Activated CD4-positive, alpha-beta T cell treated with anti-CD3 and anti-CD28 coated beads, Interleukin-2, amount 10 ng/mL, durations not matched to agents 24 days and 14 days (primary cell): ENCODE measurements around the gene OXGR1. TPM values are rescaled to one million over a fixed set of nuclear protein-coding genes. Genes with fewer than 3 reads are reported as not detected.

Experiments used
- DNase-seq: peaks from one replicate; pipeline ENCODE4 v3.0.0; 2022
- H3K27ac Mint-ChIP-seq: one replicate; pipeline ENCODE4 v1.8.0; 2022; ENCODE audit warnings: mild to moderate bottlenecking, mixed read lengths
- H3K27me3 Mint-ChIP-seq: one replicate; pipeline ENCODE4 v1.8.0; 2022; ENCODE audit warnings: mixed read lengths
- H3K36me3 Mint-ChIP-seq: one replicate; pipeline ENCODE4 v1.8.0; 2022; ENCODE audit warnings: low read depth, mild to moderate bottlenecking, mixed read lengths
- H3K4me1 Mint-ChIP-seq: one replicate; pipeline ENCODE4 v1.8.0; 2021; ENCODE audit warnings: mixed read lengths
- H3K4me3 Mint-ChIP-seq: one replicate; pipeline ENCODE4 v1.8.0; 2022; ENCODE audit warnings: mild to moderate bottlenecking, moderate library complexity, mixed read lengths
- H3K9me3 Mint-ChIP-seq: one replicate; pipeline ENCODE4 v1.8.0; 2021; ENCODE audit warnings: mixed read lengths
- intact Hi-C: fragments of 100-400 bp; cut with micrococcal nuclease; formaldehyde crosslinking; loops from one replicate; pipeline ENCODE4 v1.15.1; 2023
- total RNA-seq: library from RNA; stranded (reverse); gene quantifications from 2 replicates; pipeline ENCODE4 v1.2.3, GENCODE V29; 2022

OXGR1 gene
- total RNA-seq, 1 donor from 2014 or later, result not detected

GRCh38 chr13:97018029-97018819 is 23.9 kb upstream of the OXGR1 start:
- Mint-ChIP-seq H3K4me1 (peaks cover 4% of the 10 kb centered on the region), H3K27me3 (peaks cover 35% of the 10 kb centered on the region), H3K27ac (no peak overlapping the region), H3K9me3 (no peaks in the 10 kb centered on the region), H3K4me3 (no peak overlapping the region), H3K36me3 (no peaks in the 10 kb centered on the region)
- DNase-seq, result peak; percentile 79
- intact Hi-C loops, result loop anchor here (5.0 kb wide), 2 partner anchors 339 to 784 kb away; no protein-coding TSS in a partner anchor

DNA sequence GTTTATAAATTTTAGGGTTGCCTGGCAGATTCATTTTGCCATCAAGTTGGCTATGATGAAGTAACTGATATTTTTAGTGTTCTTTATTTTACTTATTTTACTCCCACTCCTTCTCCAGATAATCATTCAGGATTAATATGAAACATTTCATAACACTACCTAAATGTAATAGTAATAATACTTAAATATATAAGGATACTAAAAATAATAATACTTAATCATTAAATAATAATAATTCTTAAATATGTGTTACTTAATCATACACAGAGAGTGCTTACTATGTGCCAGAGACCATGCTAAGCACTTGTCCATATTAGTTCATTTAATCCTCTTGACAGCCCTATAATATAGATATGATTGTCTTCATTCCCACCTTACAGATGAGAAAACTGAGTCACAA is 23.0 kb upstream of the OXGR1 start:
- H3K4me1 Mint-ChIP-seq, result peaks cover 4% of the 10 kb centered on the region
- DNase-seq, result no peak
- H3K27ac Mint-ChIP-seq, result no peak overlapping the region
- intact Hi-C loops, result loop anchor here (5.0 kb wide), 2 partner anchors 340 to 785 kb away; no protein-coding TSS in a partner anchor
- H3K36me3 Mint-ChIP-seq, result no peaks in the 10 kb centered on the region
- H3K9me3 Mint-ChIP-seq, result no peaks in the 10 kb centered on the region
- no peak overlapping the region for H3K4me3 Mint-ChIP-seq
- H3K27me3 Mint-ChIP-seq, result peaks cover 32% of the 10 kb centered on the region

DNA sequence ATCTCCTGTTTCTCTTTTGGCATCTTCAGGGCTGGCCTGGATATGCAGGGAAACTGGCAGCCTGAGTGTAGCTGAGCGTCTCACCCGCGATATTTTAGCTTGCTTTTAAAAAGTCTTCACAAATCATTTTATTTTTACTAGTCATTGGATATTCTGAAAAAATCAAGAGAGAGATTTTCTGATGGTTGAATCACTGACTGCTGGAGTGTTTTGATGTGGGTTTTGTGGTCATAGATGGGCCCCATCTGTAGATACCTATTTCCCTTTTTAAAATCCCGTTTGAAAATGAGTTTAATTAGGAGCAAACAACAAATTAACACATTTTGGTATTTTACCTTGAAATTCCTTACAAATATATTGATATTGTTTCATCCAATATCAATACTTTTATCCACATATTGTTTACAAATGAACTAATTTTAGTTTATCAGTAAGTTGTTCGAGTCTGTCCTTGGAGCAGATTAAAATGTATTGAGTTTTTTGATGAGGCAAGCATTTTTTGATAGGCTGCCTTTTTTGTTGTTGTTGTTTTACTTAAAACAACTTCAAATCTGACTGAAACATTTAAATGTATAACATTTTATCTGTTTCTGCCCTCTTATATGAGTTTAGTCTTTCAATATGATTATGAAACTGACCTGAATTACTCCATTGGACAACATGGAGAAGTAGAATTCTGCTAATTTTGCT is 21.5 kb upstream of the OXGR1 start:
- peaks cover 4% of the 10 kb centered on the region for H3K4me1 Mint-ChIP-seq
- no peak overlapping the region for H3K4me3 Mint-ChIP-seq
- no peak overlapping the region for H3K27ac Mint-ChIP-seq
- intact Hi-C loops, result loop anchor here (5.0 kb wide), 2 partner anchors 341 to 786 kb away; no protein-coding TSS in a partner anchor
- no peak for DNase-seq
- no peaks in the 10 kb centered on the region for H3K9me3 Mint-ChIP-seq
- H3K36me3 Mint-ChIP-seq, result no peaks in the 10 kb centered on the region
- H3K27me3 Mint-ChIP-seq, result peaks cover 29% of the 10 kb centered on the region

DNA sequence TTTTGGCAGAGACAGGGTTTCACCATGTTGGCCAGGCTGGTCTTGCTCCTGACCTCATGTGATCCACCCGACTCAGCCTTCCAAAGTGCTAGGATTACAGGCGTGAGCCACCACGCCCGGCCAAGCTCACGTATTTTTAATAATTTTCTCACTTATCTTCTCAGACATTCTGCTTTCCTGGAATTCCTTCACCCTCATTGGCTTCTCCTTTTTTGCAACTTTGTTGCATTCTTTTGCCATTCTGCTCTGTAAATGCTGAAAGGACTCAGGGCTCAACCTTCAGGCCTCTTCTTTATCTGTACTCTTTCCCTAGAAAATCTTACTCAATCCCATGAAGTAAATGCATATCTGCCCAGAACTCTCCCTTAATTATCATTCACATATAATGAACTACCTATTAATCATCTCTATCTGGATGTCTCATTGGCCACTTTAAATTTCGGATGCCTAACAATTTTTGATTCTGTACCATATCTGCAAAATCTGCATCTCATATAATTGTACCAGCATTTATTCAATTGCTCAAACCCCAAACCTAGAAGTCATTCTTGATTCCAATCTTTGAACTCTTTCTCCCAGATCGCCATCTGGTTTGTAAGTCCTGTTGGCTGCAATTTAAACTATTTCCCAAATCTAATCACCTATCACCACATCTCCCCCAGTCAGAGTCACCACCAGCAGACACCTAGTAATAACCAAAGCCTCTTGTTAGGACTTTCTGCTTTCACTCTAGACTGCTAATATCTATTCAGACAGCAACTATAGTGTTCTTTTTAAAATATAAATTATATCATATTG is 18.2 kb upstream of the OXGR1 start:
- no peaks in the 10 kb centered on the region for H3K9me3 Mint-ChIP-seq
- H3K36me3 Mint-ChIP-seq, result no peaks in the 10 kb centered on the region
- H3K4me3 Mint-ChIP-seq, result no peak overlapping the region
- DNase-seq, result no peak
- H3K27me3 Mint-ChIP-seq, result peaks cover 15% of the 10 kb centered on the region
- peaks cover 4% of the 10 kb centered on the region for H3K4me1 Mint-ChIP-seq
- intact Hi-C loops, result no loop called here
- no peak overlapping the region for H3K27ac Mint-ChIP-seq

GRCh38 chr13:97011446-97012131 is 17.3 kb upstream of the OXGR1 start:
- Mint-ChIP-seq H3K27ac (no peak overlapping the region), H3K4me1 (peaks cover 4% of the 10 kb centered on the region), H3K9me3 (no peaks in the 10 kb centered on the region), H3K27me3 (peaks cover 15% of the 10 kb centered on the region), H3K36me3 (no peaks in the 10 kb centered on the region), H3K4me3 (no peak overlapping the region)
- intact Hi-C loops, result no loop called here
- no peak for DNase-seq

DNA sequence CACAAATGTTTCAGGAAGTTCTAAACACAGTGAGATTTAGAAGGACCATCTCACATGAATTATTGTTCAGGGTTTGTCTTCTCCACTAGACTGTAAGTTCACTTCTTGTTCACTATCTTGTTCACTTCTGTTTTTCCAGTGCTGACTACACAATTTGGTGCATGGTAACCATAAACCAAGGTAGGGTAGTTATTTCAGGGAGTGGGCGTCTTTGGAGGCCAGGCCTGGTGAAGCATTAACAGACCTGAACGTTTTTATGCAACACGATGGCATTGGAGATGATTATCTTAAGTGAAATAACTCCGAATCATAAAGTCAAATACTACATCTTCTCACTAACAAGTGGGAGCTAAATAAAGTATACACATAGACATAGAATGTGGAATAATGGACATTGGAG is 14.4 kb upstream of the OXGR1 start:
- Mint-ChIP-seq H3K4me3 (no peak overlapping the region), H3K9me3 (no peaks in the 10 kb centered on the region), H3K27ac (no peak overlapping the region), H3K27me3 (peaks cover 2% of the 10 kb centered on the region), H3K36me3 (no peaks in the 10 kb centered on the region), H3K4me1 (no peaks in the 10 kb centered on the region)
- intact Hi-C loops, result no loop called here
- no peak for DNase-seq

GRCh38 chr13:97005625-97006262 is 11.5 kb upstream of the OXGR1 start:
- no peaks in the 10 kb centered on the region for H3K4me1 Mint-ChIP-seq
- H3K27ac Mint-ChIP-seq, result no peak overlapping the region
- no peaks in the 10 kb centered on the region for H3K36me3 Mint-ChIP-seq
- DNase-seq, result no peak
- intact Hi-C loops, result no loop called here
- no peak overlapping the region for H3K4me3 Mint-ChIP-seq
- no peaks in the 10 kb centered on the region for H3K9me3 Mint-ChIP-seq
- H3K27me3 Mint-ChIP-seq, result peaks cover 8% of the 10 kb centered on the region

GRCh38 chr13:97004886-97005285 is 10.6 kb upstream of the OXGR1 start:
- H3K9me3 Mint-ChIP-seq, result no peaks in the 10 kb centered on the region
- no peaks in the 10 kb centered on the region for H3K4me1 Mint-ChIP-seq
- no peak overlapping the region for H3K4me3 Mint-ChIP-seq
- intact Hi-C loops, result no loop called here
- peaks cover 8% of the 10 kb centered on the region for H3K27me3 Mint-ChIP-seq
- no peaks in the 10 kb centered on the region for H3K36me3 Mint-ChIP-seq
- no peak for DNase-seq
- no peak overlapping the region for H3K27ac Mint-ChIP-seq

GRCh38 chr13:97004096-97004876 is 10.0 kb upstream of the OXGR1 start:
- H3K27ac Mint-ChIP-seq, result no peak overlapping the region
- DNase-seq, result no peak
- intact Hi-C loops, result no loop called here
- H3K27me3 Mint-ChIP-seq, result peaks cover 8% of the 10 kb centered on the region
- H3K4me1 Mint-ChIP-seq, result no peaks in the 10 kb centered on the region
- no peaks in the 10 kb centered on the region for H3K36me3 Mint-ChIP-seq
- no peak overlapping the region for H3K4me3 Mint-ChIP-seq
- no peaks in the 10 kb centered on the region for H3K9me3 Mint-ChIP-seq

DNA sequence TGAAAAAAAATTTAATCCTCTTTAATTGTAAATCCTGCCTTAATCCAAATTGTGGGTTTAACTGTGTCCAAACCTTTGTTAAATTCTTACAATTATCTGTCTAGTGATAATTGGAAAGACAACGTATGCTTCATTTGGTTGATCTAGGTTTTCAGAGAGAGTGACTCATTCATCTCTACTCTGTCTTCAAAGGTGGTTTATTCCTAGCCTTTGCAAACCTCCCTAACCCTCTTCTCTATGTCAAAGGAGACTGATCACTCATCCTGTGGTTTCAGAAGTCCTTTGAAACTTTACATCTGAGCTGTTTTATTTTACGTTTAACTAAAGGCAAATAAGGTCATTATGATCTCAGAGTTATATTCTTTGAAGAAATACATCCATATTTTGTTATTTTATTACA is 8.8 kb upstream of the OXGR1 start:
- Mint-ChIP-seq H3K36me3 (no peaks in the 10 kb centered on the region), H3K4me1 (no peaks in the 10 kb centered on the region)

DNA sequence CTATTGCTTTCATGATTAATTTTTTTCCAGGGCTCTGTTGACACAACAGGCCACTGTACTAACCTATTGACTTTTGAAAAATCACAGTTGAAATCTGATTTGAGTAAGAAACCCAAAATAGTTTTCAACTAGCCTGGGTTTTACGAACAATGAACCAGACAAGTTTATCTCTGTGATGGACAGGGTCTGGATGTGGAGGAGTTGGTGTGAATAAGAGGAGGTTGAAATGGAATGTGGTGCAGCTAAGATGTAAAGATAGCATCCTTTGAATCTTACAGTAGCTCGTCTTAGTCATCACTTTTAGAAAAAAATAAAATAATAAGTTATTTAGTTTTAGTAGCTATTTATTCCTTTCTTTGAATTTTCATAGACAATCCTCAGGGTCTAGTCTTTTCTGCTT is 8.3 kb upstream of the OXGR1 start:
- Mint-ChIP-seq H3K9me3 (no peaks in the 10 kb centered on the region), H3K4me1 (no peaks in the 10 kb centered on the region), H3K27ac (no peak overlapping the region), H3K27me3 (peaks cover 8% of the 10 kb centered on the region), H3K4me3 (no peak overlapping the region), H3K36me3 (no peaks in the 10 kb centered on the region)
- no peak for DNase-seq
- intact Hi-C loops, result no loop called here

More for the DNA sequence above, 8.8 kb upstream of the OXGR1 start:
- Mint-ChIP-seq H3K4me3 (no peak overlapping the region), H3K27me3 (peaks cover 8% of the 10 kb centered on the region), H3K9me3 (no peaks in the 10 kb centered on the region), H3K27ac (no peak overlapping the region)
- intact Hi-C loops, result no loop called here
- no peak for DNase-seq

GRCh38 chr13:97001636-97002035 is 7.4 kb upstream of the OXGR1 start:
- H3K27ac Mint-ChIP-seq, result no peak overlapping the region
- H3K4me1 Mint-ChIP-seq, result no peaks in the 10 kb centered on the region
- no peak overlapping the region for H3K4me3 Mint-ChIP-seq
- H3K27me3 Mint-ChIP-seq, result peaks cover 13% of the 10 kb centered on the region
- no peak for DNase-seq
- no peaks in the 10 kb centered on the region for H3K36me3 Mint-ChIP-seq
- intact Hi-C loops, result no loop called here
- no peaks in the 10 kb centered on the region for H3K9me3 Mint-ChIP-seq
